GM12892 (cell line): ENCODE measurements around the gene CRTC3.

Source experiments
- POLR2A ChIP-seq: IDR thresholded peaks from 2 replicates; pipeline ENCODE4 v1.6.1; 2011; ENCODE audit warnings: low read depth, low read length, control low read depth
- POLR2AphosphoS5 ChIP-seq: IDR thresholded peaks from 2 replicates; pipeline ENCODE4 v1.6.1; 2011; ENCODE audit warnings: low read depth, low read length, control low read depth
- TAF1 ChIP-seq: IDR thresholded peaks from 2 replicates; pipeline ENCODE4 v1.6.1; 2011; ENCODE audit warnings: low read depth, mild to moderate bottlenecking, control low read depth, low read length, borderline replicate concordance

- TF ChIP-seq POLR2AphosphoS5 (no peak), POLR2A (no peak), TAF1 (no peak)
These were observed 141.5 kb downstream of the CRTC3 start for GRCh38 chr15:90671216-90671615.
